Measurements from ENCODE around the gene TNNC2.
"Not testable (repeated sequence)": the region's sequence is repeated elsewhere in the genome, so short reads cannot be mapped to it uniquely, and the experiment has no call there.

TNNC2 gene

DNA sequence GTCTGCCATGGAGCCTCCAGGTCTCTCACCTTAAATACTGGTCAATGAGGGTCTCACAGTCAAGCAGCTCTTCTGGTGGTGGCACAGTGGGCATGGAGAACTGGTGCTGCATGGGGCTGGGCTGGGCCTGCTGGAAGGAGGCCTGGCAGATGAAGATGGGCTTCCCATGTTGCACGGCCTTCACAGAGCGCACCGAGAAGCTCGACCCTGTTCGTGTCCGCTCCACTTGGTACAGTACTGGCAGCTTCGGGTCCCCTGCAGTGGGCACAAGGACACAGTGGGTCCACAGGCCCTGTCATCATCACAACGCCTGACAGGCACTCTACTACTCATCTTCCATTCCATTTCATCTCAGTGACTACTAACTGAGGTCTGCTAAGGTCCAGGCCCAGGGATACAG, 21.3 kb upstream of the TNNC2 start:
- no peak for DNase-seq (ENCODE audit: low read depth)

- no peak for DNase-seq (ENCODE audit: low read depth)
Measured at GRCh38 chr20:45845452-45845851, 18.3 kb upstream of the TNNC2 start.

DNA sequence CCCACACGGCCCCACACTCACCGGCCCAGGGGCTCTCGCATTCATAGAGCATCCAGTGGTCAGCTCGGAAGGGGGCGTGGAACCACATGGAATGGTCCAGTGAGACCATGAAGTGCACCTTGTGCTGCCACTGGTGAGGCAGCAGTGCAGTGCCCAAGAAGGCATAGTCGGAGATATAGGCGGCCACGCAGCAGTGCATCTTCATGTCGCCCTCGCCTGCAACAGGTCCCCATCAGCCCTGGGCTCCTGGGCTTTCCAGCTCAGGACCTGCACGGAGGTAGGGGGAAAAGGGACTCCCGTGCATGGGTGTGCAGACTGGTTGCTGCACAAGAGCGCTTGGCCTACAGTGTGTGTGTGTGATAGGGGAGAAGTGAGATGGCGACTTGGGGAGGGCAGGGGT, 16.4 kb upstream of the TNNC2 start:
- no peak for DNase-seq (ENCODE audit: low read depth)

- no peak for DNase-seq (ENCODE audit: low read depth)
Measured at GRCh38 chr20:45842169-45842812, 15.2 kb upstream of the TNNC2 start.

DNA sequence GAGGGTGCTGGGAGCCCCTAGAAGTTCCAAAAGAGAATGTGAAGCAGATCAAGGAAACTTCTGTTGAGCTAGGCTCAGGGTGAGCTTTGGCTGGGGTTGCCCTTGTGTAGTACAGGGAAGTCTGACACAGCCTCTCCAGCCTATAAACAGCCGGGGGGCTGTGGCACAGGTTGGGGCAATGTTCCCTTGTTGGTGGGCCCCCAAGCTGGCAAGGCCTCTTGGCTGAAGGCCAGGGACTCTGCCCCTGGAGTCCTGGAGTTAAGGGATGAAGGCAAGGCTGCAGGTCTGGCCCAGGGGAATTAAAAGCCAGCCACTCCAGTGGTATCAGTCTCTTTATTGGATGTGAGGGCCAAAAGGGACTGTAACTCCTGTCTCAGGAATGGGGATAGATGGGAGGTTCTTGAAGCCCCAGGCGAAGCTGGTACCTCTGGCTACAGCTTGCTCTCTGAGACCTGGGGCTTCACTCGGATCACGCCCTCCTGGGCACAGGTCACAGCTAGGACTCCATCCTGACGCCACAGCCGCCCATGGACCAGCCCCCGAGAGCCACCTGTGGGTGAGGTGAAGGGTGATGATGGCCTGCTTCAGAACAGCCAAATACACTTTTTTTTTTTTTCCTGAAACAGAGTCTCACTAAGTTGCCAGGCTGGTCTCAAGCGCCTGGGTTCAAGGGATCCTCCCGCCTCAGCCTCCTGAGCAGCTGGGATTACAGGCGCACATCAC, 14.5 kb upstream of the TNNC2 start:
- no peak for DNase-seq (ENCODE audit: low read depth)

DNA sequence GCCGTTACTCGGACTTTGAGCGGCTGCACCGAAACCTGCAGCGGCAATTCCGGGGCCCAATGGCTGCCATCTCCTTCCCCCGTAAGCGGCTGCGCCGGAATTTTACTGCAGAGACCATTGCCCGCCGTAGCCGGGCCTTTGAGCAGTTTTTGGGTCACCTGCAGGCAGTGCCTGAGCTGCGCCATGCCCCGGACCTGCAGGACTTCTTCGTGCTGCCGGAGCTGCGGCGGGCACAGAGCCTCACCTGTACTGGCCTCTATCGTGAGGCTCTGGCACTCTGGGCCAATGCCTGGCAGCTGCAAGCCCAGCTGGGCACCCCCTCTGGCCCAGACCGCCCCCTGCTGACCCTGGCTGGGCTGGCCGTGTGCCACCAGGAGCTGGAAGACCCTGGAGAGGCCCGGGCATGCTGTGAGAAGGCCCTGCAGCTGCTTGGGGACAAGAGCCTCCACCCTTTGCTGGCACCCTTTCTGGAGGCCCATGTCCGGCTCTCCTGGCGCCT, 13.6 kb upstream of the TNNC2 start:
- DNase-seq (ENCODE audit: low read depth): no peak

GRCh38 chr20:45836841-45837240, 9.7 kb upstream of the TNNC2 start:
- no peak for DNase-seq (ENCODE audit: low read depth)

- no peak for DNase-seq (ENCODE audit: low read depth)
Measured at GRCh38 chr20:45835825-45836224, 8.7 kb upstream of the TNNC2 start.

DNA sequence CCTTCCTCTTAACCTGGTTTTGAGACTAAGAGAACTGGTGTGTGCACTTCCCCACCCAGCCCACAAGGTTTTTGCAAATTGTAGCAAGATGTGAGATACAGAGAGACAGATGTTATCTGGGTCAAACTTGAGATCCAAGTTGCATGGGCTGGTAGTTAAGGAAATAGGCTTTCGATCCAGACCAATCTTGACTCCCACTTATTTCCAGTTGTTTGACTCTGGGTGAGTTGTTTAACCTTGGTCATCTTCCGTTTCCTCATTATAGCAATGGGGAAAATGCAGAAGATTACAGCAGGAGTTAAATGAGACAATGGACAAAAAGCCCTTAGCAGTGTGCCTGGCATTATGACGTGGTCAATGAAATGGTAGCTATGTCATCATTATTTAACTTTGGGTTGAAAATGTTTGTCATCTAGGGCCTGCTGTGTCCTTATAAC, 8.2 kb upstream of the TNNC2 start:
- no peak for DNase-seq (ENCODE audit: low read depth)

DNA sequence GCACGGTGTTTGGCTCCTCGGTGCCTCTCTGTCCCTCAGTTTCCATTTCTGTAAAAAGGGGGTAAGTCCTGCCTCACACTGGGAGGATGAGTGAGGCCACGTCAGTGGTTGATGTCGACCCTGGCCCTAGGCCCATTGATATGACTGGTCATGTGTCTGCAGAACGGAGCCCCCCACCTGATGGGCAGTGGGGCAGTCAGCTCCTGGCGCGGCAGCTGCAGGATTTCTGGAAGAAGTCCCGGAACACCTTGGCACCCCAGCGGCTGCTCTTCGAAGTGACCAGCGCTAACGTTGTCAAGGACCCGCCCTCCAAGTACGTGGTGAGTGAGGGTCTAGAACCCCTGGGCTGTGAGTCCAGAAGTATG, 7.7 kb upstream of the TNNC2 start:
- no peak for DNase-seq (ENCODE audit: low read depth)

- no peak for DNase-seq (ENCODE audit: low read depth)
Measured at GRCh38 chr20:45833883-45834796, 7.0 kb upstream of the TNNC2 start.

- no peak for DNase-seq (ENCODE audit: low read depth)
Measured at GRCh38 chr20:45833030-45833882, 6.1 kb upstream of the TNNC2 start, which contains the start of gene SNX21. Gene SNX21, plus strand, starts transcription at chr20:45833799. Its CDS starts 121 bp downstream, at chr20:45833920.

GRCh38 chr20:45832619-45833018, 5.5 kb upstream of the TNNC2 start:
- DNase-seq (ENCODE audit: low read depth): no peak

GRCh38 chr20:45829673-45830106, 2.6 kb upstream of the TNNC2 start:
- not testable (repeated sequence) for DNase-seq (ENCODE audit: low read depth)

DNA sequence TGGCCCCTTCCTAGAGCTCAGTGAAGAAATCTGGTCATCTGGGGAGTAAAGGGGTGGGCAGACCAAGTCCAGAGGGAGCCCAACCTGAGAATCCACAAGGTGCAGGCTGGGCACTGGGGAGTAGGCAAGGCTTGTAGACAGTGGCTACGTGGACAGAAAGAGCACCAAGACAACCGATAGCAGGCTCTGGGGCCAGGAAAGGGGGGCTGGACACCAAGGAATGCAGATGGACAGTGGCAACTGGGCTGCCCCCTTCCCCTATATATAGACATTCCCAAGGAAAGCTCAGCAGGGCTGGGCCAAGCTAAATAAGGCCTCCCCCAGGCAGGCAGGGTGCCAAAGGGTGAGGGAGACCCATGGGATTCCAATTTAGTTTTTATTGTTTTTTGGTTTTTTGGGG, 1.5 kb upstream of the TNNC2 start:
- DNase-seq (ENCODE audit: low read depth): no peak

DNA sequence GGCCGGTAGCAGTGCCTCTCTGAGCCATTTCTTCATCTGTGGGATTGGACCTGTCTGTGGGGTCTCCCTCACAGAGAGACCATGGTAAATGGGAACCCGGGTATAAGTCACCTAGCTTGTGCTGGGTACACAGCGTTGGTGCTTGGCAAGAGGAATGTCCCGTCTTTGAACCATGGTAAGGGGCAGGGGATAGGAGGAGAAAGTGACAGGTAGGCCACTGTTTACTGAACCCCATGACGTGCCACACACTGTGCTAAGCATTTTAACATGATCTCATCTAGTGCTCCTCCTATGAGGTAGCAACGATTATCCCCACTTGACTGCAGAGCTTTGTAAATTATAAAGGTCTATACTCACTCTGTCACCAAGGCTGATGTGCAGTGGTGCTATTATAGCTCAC, 600 bp upstream of the TNNC2 start:
- DNase-seq (ENCODE audit: low read depth): no peak

- DNase-seq (ENCODE audit: low read depth): no peak
Measured at GRCh38 chr20:45826381-45827019, 612 bp downstream of the TNNC2 start.

GRCh38 chr20:45823949-45824835, 2.9 kb downstream of the TNNC2 start:
- no peak for DNase-seq (ENCODE audit: low read depth)

GRCh38 chr20:45822857-45823256, 4.3 kb downstream of the TNNC2 start:
- no peak for DNase-seq (ENCODE audit: low read depth)

- DNase-seq (ENCODE audit: low read depth): no peak
Measured at GRCh38 chr20:45821947-45822346, 5.2 kb downstream of the TNNC2 start.
